SK-N-SH treated with all-trans-retinoic acid at 6 μM for 48 hours (cell line): ENCODE measurements around the gene PCDHGB1.

Experiments
- ARNTL ChIP-seq: fragments of 450-650 bp; formaldehyde crosslinking; IDR thresholded peaks from 2 replicates; pipeline ENCODE4 v1.5.0; 2020; ENCODE audit warnings: low read depth, mild to moderate bottlenecking, moderate library complexity, borderline replicate concordance
- CSDC2 ChIP-seq: fragments of 250-450 bp; sonication (Bioruptor Pico); IDR thresholded peaks from 2 replicates; pipeline ENCODE4 v1.5.0; 2020; ENCODE audit warnings: mild to moderate bottlenecking, moderate library complexity
- POU6F1 ChIP-seq: fragments of 250-450 bp; sonication (Bioruptor Pico); IDR thresholded peaks from 2 replicates; pipeline ENCODE4 v1.8.0; 2021; ENCODE audit warnings: low read depth, mild to moderate bottlenecking, moderate library complexity, borderline replicate concordance
- PPARA ChIP-seq: fragments of 250-450 bp; sonication (Bioruptor Pico); IDR thresholded peaks from 2 replicates; pipeline ENCODE4 v1.5.0; 2020; ENCODE audit warnings: mild to moderate bottlenecking, borderline replicate concordance
- RARB ChIP-seq: fragments of 250-450 bp; sonication (Bioruptor Pico); IDR thresholded peaks from 2 replicates; pipeline ENCODE4 v1.8.0; 2021; ENCODE audit warnings: mild to moderate bottlenecking, moderate library complexity
- SNAI2 ChIP-seq: fragments of 250-450 bp; sonication (Bioruptor Pico); IDR thresholded peaks from 2 replicates; pipeline ENCODE4 v1.5.0; 2020; ENCODE audit warnings: mild to moderate bottlenecking, moderate library complexity
- TF ChIP-seq, protein P1 (sequence below): fragments of 250-450 bp; sonication (Bioruptor Pico); IDR thresholded peaks from 2 replicates; pipeline ENCODE4 v1.8.0; 2020; ENCODE audit warnings: mild to moderate bottlenecking, moderate library complexity, borderline replicate concordance
- TF ChIP-seq, protein P2 (sequence below): fragments of 250-450 bp; sonication (Bioruptor Pico); IDR thresholded peaks from 2 replicates; pipeline ENCODE4 v1.5.1; 2021; ENCODE audit warnings: mild to moderate bottlenecking, moderate library complexity

GRCh38 chr5:141319202-141319601 lies 30.7 kb upstream of the PCDHGB1 start:
- TF ChIP-seq, protein P1, sequence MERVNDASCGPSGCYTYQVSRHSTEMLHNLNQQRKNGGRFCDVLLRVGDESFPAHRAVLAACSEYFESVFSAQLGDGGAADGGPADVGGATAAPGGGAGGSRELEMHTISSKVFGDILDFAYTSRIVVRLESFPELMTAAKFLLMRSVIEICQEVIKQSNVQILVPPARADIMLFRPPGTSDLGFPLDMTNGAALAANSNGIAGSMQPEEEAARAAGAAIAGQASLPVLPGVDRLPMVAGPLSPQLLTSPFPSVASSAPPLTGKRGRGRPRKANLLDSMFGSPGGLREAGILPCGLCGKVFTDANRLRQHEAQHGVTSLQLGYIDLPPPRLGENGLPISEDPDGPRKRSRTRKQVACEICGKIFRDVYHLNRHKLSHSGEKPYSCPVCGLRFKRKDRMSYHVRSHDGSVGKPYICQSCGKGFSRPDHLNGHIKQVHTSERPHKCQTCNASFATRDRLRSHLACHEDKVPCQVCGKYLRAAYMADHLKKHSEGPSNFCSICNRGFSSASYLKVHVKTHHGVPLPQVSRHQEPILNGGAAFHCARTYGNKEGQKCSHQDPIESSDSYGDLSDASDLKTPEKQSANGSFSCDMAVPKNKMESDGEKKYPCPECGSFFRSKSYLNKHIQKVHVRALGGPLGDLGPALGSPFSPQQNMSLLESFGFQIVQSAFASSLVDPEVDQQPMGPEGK (CRISPR knock-in tag): no peak
- no peak for TF ChIP-seq RARB (CRISPR knock-in tag)
- no peak for TF ChIP-seq CSDC2 (CRISPR knock-in tag)
- TF ChIP-seq ARNTL: no peak
- no peak for TF ChIP-seq SNAI2 (CRISPR knock-in tag)
- TF ChIP-seq POU6F1: no peak
- TF ChIP-seq PPARA (CRISPR knock-in tag): no peak
- TF ChIP-seq, protein P2, sequence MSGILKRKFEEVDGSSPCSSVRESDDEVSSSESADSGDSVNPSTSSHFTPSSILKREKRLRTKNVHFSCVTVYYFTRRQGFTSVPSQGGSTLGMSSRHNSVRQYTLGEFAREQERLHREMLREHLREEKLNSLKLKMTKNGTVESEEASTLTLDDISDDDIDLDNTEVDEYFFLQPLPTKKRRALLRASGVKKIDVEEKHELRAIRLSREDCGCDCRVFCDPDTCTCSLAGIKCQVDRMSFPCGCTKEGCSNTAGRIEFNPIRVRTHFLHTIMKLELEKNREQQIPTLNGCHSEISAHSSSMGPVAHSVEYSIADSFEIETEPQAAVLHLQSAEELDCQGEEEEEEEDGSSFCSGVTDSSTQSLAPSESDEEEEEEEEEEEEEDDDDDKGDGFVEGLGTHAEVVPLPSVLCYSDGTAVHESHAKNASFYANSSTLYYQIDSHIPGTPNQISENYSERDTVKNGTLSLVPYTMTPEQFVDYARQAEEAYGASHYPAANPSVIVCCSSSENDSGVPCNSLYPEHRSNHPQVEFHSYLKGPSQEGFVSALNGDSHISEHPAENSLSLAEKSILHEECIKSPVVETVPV (CRISPR knock-in tag): no peak
